Hematopoietic multipotent progenitor cell (in vitro differentiated cells): ENCODE data around the gene MARCHF10. TPM values are rescaled to one million over a fixed set of nuclear protein-coding genes. Genes with fewer than 3 reads are reported as not detected.
"Not testable (repeated sequence)": the region's sequence is repeated elsewhere in the genome, so short reads cannot be mapped to it uniquely, and the experiment has no call there.

Experiments
- DNase-seq, 3 donors: peaks; one replicate each; pipeline ENCODE4 v3.0.0-alpha.2; 2011 to 2015; ENCODE audit warnings: low read depth in 2 of 3, low spot score in 2 of 3
- total RNA-seq: library from RNA; depleted of rRNA; stranded (reverse); fragments of >200 nt; gene quantifications from one replicate; pipeline ENCODE4 v1.2.3, GENCODE V29; 2012

MARCHF10 gene, protein sequence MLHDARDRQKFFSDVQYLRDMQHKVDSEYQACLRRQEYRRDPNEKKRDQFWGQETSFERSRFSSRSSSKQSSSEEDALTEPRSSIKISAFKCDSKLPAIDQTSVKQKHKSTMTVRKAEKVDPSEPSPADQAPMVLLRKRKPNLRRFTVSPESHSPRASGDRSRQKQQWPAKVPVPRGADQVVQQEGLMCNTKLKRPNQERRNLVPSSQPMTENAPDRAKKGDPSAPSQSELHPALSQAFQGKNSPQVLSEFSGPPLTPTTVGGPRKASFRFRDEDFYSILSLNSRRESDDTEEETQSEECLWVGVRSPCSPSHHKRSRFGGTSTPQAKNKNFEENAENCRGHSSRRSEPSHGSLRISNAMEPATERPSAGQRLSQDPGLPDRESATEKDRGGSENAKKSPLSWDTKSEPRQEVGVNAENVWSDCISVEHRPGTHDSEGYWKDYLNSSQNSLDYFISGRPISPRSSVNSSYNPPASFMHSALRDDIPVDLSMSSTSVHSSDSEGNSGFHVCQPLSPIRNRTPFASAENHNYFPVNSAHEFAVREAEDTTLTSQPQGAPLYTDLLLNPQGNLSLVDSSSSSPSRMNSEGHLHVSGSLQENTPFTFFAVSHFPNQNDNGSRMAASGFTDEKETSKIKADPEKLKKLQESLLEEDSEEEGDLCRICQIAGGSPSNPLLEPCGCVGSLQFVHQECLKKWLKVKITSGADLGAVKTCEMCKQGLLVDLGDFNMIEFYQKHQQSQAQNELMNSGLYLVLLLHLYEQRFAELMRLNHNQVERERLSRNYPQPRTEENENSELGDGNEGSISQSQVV
- not detected for total RNA-seq

DNA sequence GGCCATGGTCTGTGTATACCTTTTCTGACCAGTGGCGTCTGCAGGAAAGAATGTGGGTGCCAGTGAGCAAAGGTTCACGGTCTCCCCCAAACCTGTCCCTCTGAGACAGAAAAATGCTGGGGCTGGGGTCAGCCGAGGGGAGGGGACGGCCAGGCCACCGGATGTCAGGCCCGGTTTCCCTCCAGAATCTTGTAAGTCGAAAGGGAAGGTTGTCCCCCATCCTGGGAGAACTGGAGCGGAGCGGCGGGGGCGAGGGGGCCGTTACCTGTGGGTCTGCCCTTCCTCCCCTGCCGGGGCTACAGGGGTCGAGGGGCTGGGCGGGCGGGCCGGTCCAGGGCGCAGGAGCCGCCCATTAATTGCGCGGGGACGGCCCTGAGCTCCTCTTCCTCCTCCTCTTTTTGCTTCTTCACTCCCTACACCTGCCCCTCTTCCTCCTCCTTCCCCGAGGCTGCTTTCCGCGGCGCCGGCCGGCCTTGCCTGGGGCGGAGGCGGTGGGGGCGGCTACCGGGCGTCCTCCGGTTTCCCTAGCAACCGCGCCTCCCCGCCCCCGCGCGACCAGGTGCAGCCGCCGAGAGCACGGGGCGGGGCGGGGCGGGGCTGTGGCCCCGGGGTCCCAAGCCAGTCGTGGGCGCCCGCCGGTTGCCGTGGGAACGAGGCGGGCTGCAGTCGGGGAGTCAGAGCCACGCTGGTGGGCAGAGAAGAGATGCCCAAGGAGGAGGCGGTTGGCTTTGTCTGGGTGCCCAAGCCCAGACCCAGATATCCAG, at the start of gene MARCHF10:
TSS of gene MARCHF10 (minus strand) at position 503 of the 764 bp plus-strand sequence. CDS start 6,579 bp downstream, outside the sequence.
- DNase-seq = peak in 2 of 3 donors; percentile 54 to 60

DNA sequence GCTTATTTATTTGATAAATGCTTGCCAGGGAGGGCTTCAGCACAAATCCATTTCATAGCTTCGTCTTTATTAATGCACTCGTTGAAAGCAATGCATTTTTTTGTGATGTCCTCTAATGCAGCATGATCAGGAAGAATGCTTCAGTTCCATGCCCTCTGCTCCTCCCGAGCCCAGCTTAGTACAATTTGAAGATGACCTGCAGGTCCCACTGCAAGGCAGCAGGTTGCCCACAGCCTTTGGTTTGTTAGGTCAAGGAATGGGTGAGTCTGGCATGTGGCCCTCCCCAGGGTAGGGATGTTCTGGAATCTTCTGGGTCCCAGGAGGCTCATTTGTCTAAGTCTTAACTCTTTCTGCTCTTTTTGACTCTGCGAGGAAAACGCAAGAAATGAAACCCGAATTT, 49.4 kb upstream of the MARCHF10 start:
- DNase-seq = no peak

DNA sequence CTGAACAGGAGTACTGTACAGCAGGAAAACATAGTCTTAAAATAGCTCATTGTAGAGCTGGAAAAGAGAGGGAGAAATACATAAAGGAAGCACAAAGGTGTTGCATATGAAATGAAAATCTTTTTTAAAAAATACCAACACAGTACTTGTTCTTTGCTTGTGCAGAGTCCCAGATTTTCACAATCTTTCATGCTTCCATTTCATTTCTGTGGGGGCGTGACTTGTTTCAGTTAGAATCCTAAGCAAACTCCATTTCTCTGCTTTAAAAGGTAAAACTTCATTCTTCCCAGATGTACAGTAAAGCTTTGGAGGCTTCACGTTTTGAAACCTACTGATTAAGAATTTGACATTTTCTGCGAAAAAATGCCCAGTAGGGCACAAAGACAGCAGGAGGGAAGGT, 48.5 kb upstream of the MARCHF10 start:
- no peak for DNase-seq

DNA sequence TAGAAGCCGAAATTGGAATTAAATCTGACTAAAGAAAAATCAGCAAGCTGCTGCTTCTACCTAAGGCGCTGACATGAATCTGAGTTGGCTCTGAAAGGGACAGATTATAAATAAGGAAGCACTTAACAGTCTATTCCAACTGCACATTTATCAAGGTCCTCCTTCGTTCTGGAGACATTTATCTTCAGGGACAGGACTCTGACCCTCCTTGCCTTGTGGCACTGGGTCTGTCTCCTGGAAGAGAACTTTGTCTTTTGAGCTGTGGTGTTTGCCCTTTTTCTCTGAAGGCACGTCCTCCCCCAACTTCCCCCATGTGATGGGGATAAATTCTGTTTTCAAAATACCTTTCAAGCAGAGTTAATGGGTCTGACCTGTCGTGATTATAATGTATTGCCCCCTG, 47.0 kb upstream of the MARCHF10 start:
- peak in 1 of 3 donors; percentile 2 for DNase-seq

DNA sequence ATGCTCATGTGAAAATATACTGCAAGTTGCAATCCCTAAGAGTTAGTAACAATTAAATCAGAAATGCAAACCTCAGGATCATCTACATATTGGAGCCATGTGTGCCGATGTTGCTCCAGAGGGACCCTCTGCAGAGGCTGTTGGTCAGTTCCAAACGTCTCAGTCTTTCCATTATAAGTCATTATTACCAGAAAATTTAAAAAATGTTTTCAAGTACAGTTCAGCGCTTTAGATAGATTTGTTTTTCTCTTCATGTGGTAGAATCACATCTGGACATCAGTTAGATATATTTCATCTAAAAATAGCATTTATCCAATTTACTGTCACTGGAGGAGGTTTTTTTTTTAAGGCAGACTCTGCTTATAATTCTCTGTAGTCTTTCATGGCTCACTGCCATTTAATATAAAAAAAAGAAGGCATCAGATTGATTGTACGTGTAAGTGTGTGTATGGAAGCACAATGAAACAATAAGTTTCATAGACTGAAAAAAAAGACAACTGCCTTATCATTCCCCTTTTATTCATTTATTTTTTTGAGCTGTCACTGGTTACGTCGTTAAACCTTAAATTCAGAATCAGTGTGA, 46.1 kb upstream of the MARCHF10 start:
- DNase-seq = no peak

DNA sequence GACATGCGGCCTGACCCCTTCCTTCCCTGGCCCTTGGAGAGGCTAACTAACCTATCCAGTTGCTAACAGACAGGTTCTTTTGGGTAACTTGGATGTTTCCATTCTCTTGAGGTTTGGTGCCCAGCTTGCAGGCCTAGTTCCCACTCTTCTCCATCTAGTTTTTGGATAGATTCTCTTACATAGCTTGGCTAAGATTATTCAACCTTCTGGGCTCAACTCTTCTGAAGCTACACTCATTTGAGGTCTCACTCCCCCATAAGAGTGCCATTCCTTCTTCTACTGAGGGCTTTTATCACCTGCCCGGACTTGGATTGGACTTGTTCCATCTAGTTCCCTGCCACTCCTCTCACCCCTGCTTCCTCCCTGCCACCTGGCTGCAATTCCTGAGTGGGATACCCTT, 44.1 kb upstream of the MARCHF10 start:
- DNase-seq = no peak

DNA sequence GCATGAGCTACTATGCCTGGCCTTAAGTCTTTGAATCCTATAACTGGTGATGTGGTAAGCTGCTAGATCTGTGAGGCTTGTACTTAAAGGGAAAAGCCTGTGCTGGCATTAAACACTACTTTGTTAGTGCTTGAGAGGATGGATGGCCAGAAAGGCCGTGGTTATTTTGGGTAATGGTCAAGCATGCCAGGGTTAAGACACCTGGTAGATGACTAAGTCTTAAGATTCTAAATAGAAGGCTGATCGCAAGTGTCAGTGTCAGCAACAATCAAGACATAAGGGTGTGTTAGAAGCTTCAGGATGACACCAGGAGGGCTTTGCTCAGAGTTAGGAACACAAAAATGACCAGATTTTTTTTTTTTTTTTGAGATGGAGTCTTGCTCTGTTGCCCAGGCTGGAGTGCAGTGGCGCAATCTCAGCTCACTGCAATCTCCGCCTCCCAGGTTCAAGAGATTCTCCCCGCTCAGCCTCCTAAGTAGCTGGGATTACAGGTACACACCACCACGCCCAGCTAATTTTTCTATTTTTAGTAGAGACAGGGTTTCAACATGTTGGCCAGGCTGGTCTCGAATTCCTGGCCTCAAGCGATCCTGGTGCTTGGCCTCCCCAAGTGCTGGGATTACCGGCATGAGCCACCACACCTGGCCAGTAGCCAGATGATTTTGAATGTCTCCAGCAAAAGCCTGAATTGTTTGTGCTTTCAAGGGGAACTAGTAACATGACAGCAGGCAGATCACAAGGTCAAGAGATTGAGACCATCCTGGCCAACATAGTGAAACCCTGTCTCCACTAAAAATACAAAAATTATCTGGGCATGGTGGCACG, 41.7 kb upstream of the MARCHF10 start:
- DNase-seq = not testable (repeated sequence)

DNA sequence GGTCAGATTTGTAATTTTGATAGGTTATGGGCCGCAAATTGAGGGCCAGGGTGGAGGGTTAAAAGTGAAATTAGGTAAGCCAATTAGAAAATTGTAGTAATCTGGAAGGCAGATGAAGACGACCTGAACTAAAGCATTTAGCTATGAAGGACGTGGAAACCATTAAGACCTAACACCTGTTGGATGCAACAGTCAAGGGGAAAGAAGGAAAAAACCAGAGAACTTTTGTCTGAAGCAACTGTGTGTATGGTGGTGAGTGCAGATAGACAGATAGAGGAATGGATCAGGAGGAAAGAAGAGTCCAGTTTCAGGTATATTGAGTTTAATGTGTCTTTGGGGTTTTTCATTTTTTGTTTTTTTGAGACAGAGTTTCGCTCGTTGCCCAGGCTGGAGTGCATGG, 40.2 kb upstream of the MARCHF10 start:
- DNase-seq = no peak

DNA sequence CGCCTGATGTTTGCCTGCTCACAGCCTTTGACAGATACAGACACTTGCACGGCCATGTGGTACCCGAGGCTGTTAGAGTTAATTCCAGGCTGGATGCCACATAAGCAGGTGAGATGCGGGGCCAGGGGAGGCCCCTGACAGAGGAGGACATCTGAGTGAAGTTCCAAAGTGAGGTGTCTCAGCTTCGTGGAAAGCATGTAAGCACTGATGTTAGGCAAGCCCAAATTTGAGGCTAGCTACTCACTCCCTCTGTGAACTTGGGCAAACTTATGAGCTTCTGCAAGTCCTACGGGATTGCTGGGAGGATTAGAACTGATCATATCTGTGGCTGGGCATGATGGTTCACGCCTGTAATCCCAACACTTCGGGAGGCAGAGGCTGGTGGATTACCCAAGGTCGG, 39.3 kb upstream of the MARCHF10 start:
- DNase-seq = no peak

DNA sequence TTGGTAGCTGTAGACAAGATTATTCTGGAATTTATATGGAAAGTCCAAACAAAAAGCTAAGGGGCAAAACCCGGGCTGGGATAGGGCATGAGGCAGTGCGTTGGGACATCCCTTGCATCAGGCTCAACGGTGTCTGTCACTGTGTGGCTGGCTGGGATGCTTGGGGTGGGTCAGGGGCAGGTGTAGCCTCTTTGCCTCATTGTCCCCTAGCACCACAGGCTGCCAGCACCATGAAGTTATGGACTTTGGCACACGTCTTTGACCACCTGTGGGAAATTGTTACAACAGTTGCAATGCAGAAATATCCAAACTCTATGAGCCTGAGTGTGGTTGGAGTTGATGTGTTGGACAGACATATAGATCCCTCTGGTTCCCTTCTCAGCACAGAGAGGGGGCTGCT, 32.8 kb upstream of the MARCHF10 start:
- DNase-seq = no peak

DNA sequence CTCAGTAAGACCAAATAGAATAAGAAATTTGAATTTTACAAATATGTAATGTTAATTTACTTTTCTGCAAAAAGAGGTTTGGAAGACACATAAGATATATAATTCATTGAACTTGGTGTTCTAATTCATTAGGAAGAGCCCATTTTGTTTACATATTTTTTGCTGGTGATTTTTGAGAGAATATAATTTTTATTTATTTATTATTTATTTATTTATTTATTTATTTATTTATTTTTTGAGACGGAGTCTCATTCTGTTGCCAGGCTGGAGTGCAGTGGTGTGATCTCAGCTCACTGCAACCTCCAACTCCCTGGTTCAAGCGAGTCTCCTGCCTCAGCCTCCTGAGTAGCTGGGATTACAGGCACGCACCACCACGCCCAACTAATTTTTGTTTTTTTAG, 25.7 kb upstream of the MARCHF10 start:
- not testable (repeated sequence) for DNase-seq

DNA sequence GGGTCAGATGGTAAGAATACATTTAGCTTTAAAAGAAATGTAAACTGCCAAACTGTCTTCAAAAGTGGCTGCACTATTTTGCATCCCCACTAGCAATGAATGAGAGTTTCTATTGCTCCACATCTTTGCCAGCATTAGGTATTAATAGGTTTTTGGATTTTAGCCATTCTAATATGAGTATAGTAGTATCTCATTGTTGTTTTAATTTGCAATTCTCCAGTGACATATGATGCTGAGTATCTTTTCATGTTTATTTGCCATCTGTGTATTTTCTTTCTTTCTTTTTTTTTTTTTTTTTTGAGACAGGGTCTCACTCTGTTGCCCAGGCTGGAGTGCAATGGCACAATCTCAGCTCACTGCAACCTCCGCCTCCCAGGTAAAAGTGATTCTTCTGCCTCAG, 24.3 kb upstream of the MARCHF10 start:
- no peak for DNase-seq

DNA sequence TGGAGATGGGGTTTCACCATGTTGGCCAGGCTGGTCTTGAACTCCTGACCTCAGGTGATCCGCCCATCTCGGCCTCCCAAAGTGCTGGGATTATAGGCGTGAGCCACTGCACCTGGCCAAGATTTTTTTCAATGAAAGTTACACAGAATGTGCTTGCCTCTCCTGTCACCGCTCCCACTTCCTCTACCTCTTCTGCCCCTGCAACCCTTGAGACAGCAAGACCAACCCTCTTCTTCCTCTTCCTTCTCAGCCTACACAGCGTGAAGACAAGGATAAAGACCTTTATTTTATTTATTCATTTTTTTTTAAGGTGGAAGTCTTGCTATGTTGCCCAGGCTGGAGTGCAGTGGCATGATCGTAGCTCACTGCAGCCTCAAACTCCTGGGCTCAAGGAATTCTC, 23.0 kb upstream of the MARCHF10 start:
- not testable (repeated sequence) for DNase-seq

DNA sequence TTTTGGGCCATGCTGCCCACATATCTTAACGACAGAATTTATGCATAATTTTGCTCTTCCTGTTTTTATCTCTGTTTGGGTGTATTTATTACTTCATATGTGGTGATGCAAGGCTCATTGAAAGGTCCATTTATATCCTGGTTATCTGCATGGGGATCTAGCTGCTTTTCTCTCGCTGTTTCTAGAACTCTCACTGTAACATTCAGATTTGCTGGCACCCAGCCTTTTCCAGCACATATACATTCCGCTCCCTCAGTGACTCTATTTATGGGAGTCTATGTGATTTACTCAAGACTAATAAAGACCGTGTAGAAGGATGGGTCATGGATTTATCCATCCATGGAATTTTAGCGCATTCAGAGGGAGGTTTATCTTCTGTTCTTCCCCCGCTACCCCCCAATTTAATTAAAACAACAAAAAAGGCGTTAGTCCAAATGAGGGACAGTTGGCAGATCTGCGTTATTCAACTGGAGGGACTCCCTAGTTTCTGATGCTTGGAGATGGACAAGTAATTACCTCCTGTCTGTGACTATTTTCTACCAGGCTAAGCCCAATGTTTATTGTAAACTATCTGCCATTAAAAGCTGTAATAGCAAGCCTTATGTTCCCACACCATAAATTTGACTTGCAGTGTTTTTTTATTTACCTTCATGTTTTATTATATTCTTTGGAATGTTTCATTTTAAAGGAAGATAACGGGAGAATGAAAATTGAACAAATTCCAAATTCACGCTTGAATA, 19.8 kb upstream of the MARCHF10 start:
- DNase-seq = peak in 1 of 3 donors; percentile 49

DNA sequence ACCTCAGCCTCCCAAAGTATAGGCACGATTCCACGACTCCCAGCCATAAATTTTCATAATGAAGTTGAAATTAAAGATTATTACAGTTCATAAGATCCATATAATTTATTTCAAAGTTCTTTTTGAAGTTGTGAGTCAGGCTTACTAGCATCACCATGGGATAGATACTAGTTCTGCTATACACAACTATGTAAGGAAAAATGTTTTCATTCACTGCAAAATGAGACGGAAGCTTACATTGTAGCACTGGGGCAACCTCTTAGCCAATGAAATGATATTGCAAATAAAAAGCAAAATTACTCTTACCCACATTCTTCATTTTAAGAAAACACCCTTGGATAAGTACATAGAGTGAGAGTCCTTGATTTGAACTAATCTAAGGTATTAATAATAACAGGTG, 18.8 kb upstream of the MARCHF10 start:
- DNase-seq = no peak

DNA sequence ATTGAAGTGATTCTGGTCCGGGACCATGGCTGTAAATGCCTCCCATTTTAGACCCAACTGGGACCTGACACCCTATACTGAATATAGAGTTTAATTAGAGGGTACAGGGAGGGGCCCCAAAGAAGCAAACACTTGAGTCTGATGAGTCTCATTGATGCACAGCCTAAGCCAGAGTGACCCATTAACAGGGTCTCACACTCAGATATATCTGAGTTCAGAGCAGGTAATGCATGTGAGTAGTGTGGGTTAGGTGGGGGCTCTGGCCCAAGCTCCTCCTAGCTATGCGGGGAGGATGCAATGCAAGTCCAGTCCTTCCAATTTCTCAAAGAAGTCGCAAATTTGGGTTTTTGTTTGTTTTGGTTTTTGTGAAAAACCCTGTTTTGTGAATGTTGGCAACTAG, 17.1 kb upstream of the MARCHF10 start:
- DNase-seq = no peak

DNA sequence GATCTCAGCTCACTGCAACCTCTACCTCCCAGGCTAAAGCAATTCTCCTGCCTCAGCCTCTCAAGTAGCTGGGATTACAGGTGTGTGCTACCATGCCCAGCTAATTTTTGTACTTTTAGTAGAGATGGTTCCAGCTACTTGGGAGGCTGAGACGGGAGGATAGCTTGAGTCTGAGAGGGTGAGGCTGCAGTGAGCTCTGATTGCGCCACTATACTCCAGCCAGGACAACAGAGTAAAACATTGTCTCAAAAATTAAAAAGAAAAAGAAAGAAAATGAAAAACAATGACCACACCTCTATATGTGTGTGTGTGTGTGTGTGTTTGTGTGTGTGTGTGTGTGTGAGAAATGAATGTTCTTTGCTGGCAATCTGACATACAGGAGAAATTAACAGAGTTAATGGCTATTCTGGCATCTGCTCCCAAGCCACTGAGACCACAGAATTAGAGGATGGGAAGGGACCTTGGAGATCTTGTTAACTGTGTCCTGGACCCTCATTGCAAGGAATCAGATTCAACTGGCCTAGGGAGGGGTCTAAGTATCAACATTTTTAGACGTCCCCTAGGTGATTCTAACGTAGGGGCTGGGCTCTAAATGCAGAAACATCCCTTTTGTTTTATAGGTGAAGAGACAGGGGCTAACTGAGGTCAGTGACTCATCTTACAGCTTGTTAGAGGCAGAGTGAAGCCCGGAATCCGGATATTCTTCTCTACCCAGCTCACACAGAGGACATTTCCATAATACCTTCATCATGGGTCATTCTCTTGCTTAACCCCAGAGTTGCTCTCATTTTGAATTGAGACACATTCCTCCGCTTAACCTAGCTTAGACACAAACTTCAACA, 16.4 kb upstream of the MARCHF10 start:
- DNase-seq = no peak
